Keratinocyte (primary cell): ENCODE measurements around the gene SACM1L. TPM values are rescaled to one million over a fixed set of nuclear protein-coding genes. Genes with fewer than 3 reads are reported as not detected.

Source experiments
- DNase-seq: peaks from one replicate; pipeline ENCODE4 v3.0.0-alpha.2; 2011; ENCODE audit warnings: low read depth, missing footprints, low spot score
- FAIRE-seq: peaks from 2 replicates; lab custom pipeline; 2011; peaks lifted over from hg19 to GRCh38; lab: Jason Lieb, UNC
- H2AFZ ChIP-seq: 2 replicates; pipeline ENCODE4 v1.6.0; 2012; ENCODE audit warnings: low read length, control low read depth, inconsistent platforms; ENCODE audit not compliant: control insufficient read depth
- H3K27ac ChIP-seq: 2 replicates; pipeline ENCODE4 v1.5.1; 2011; ENCODE audit warnings: low read length; ENCODE audit not compliant: control insufficient read depth, insufficient read depth
- H3K27me3 ChIP-seq: 3 replicates; pipeline ENCODE4 v1.6.0; 2011; ENCODE audit warnings: low read length; ENCODE audit not compliant: control insufficient read depth, insufficient read depth; ENCODE audit errors: extremely low read depth
- H3K36me3 ChIP-seq, 2 experiments: 2 replicates in 1 of 2; 3 replicates in 1 of 2; pipeline ENCODE4 v1.5.1; 2011; ENCODE audit warnings: low read length in 2 of 2, mild to moderate bottlenecking in 1 of 2; ENCODE audit not compliant: control insufficient read depth in 2 of 2, insufficient read depth in 2 of 2; ENCODE audit errors: extremely low read depth in 1 of 2
- H3K4me1 ChIP-seq: 3 replicates; pipeline ENCODE4 v1.5.1; 2011; ENCODE audit warnings: low read length; ENCODE audit not compliant: control insufficient read depth, insufficient read depth; ENCODE audit errors: extremely low read depth
- H3K4me2 ChIP-seq: 3 replicates; pipeline ENCODE4 v1.6.0; 2011; ENCODE audit warnings: low read depth, low read length; ENCODE audit not compliant: control insufficient read depth, insufficient read depth; ENCODE audit errors: extremely low read depth
- H3K4me3 ChIP-seq, 3 experiments: fragments of 200-600 bp in 1 of 3; sonication (generic) in 1 of 3; 2 replicates in 2 of 3; 3 replicates in 1 of 3; pipeline ENCODE4 v1.5.1; 2011 to 2016; ENCODE audit warnings: low read length in 3 of 3, mild to moderate bottlenecking in 3 of 3, control low read depth in 2 of 3, inconsistent platforms in 1 of 3, low read depth in 1 of 3, mixed read lengths in 1 of 3, mixed run types in 1 of 3, moderate library complexity in 1 of 3; ENCODE audit not compliant: control insufficient read depth in 2 of 3, insufficient read depth in 2 of 3; ENCODE audit errors: extremely low read depth in 1 of 3
- H3K79me2 ChIP-seq: 2 replicates; pipeline ENCODE4 v1.6.0; 2012; ENCODE audit warnings: low read length; ENCODE audit not compliant: control insufficient read depth, insufficient read depth
- H3K9ac ChIP-seq: 3 replicates; pipeline ENCODE4 v1.6.0; 2011; ENCODE audit warnings: low read length; ENCODE audit not compliant: control insufficient read depth, insufficient read depth; ENCODE audit errors: extremely low read depth
- H3K9me1 ChIP-seq: 3 replicates; pipeline ENCODE4 v1.6.0; 2011; ENCODE audit warnings: low read length; ENCODE audit not compliant: control insufficient read depth, insufficient read depth; ENCODE audit errors: extremely low read depth
- H3K9me3 ChIP-seq: 2 replicates; pipeline ENCODE4 v1.5.1; 2012; ENCODE audit warnings: low read depth, low read length; ENCODE audit not compliant: control insufficient read depth
- H4K20me1 ChIP-seq: 3 replicates; pipeline ENCODE4 v1.6.0; 2011; ENCODE audit warnings: low read length; ENCODE audit not compliant: control insufficient read depth, insufficient read depth; ENCODE audit errors: extremely low read depth
- EZH2 ChIP-seq: IDR thresholded peaks from one replicate; pipeline ENCODE4 v1.6.1; 2012; ENCODE audit warnings: inconsistent platforms, mild to moderate bottlenecking, low read length, moderate library complexity
- dilution Hi-C: fragments of 300-500 bp; cut with MboI; formaldehyde crosslinking; loops from one replicate; pipeline ENCODE4 v1.7.0; 2020; ENCODE audit warnings: low sequenced_read_pairs; ENCODE audit not compliant: extremely low pct_ligation_motif_present
- polyA plus RNA-seq, 5 experiments: library from polyadenylated mRNA; depleted of rRNA in 3 of 5; stranded (reverse) in 3 of 5; stranded (forward) in 1 of 5; unstranded in 1 of 5; fragments of >200 nt; gene quantifications; 1 replicate in 1 of 5; 2 replicates in 3 of 5; 3 replicates in 1 of 5; pipeline versions ENCODE4 v1.2.1 to v1.2.3, GENCODE V29; 2011 to 2012; ENCODE audit warnings: missing spikeins in 2 of 5, low read depth in 1 of 5, low replicate concordance in 1 of 5
- TF ChIP-seq, protein P1 (sequence below), 3 experiments: IDR thresholded peaks in 1 of 3; conservative IDR thresholded peaks in 1 of 3; optimal IDR thresholded peaks in 1 of 3; 2 replicates in 2 of 3; 3 replicates in 1 of 3; pipeline versions ENCODE3 to v1.5.1; 2011; ENCODE audit warnings: low read length in 3 of 3, mild to moderate bottlenecking in 3 of 3, moderate library complexity in 2 of 3, control low read depth in 1 of 3, inconsistent platforms in 1 of 3; ENCODE audit not compliant: insufficient read depth in 2 of 3; ENCODE audit errors: extremely low read depth in 1 of 3

Gene SACM1L
- polyA plus RNA-seq, 1 donor (not counting 4 experiments of a cell fraction or from before 2014, with no cell fraction given): 44.3 TPM

DNA sequence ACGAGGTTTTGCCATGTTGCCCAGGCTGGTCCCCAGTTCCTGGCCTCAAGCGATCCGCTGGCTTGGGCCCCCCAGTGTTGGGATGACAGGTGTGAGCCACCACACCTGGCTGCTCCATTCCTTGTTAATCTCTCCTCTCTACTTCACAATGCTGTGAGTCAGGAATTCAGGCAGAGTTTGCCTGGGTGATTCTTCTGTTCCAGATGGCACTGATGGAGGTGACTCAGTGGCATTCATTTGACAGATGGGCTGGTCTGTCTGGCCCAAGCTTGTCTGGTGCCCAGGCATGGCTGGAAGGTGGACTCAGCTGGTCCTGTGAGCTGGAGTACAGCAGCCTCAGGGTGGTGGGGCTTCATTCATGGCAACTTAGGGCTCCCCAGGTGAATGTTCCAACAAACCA is 63.9 kb downstream of the SACM1L start:
- no peaks in the 10 kb centered on the region for H3K27me3 ChIP-seq
- H3K4me3 ChIP-seq: no peak overlapping the region
- H3K9ac ChIP-seq: no peak overlapping the region
- no peaks in the 10 kb centered on the region for H3K9me1 ChIP-seq
- H3K4me2 ChIP-seq: no peak overlapping the region
- H3K36me3 ChIP-seq: no peaks in the 10 kb centered on the region
- H3K9me3 ChIP-seq: no peaks in the 10 kb centered on the region
- dilution Hi-C loops: no loop called here
- no peak for FAIRE-seq
- H2AFZ ChIP-seq: no peak overlapping the region
- peaks cover 2% of the 10 kb centered on the region for H3K4me1 ChIP-seq
- peak; percentile 5 for DNase-seq
- H4K20me1 ChIP-seq: no peaks in the 10 kb centered on the region
- H3K79me2 ChIP-seq: no peaks in the 10 kb centered on the region
- H3K27ac ChIP-seq: no peak overlapping the region
- TF ChIP-seq, protein P1, sequence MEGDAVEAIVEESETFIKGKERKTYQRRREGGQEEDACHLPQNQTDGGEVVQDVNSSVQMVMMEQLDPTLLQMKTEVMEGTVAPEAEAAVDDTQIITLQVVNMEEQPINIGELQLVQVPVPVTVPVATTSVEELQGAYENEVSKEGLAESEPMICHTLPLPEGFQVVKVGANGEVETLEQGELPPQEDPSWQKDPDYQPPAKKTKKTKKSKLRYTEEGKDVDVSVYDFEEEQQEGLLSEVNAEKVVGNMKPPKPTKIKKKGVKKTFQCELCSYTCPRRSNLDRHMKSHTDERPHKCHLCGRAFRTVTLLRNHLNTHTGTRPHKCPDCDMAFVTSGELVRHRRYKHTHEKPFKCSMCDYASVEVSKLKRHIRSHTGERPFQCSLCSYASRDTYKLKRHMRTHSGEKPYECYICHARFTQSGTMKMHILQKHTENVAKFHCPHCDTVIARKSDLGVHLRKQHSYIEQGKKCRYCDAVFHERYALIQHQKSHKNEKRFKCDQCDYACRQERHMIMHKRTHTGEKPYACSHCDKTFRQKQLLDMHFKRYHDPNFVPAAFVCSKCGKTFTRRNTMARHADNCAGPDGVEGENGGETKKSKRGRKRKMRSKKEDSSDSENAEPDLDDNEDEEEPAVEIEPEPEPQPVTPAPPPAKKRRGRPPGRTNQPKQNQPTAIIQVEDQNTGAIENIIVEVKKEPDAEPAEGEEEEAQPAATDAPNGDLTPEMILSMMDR (optimal IDR thresholded peaks at IDR 0.05 in 1 of 3, IDR thresholded peaks at IDR 0.05 in 1 of 3, conservative IDR thresholded peaks at IDR 0.05 in 1 of 3; ENCODE audit: extremely low read depth in 1 of 3, insufficient read depth in 2 of 3, low read length in 3 of 3): no peak
- no peak for TF ChIP-seq EZH2

- H3K9me3 ChIP-seq: no peaks in the 10 kb centered on the region
- no peak overlapping the region for H3K4me2 ChIP-seq
- TF ChIP-seq, protein P1 (optimal IDR thresholded peaks at IDR 0.05 in 1 of 3, IDR thresholded peaks at IDR 0.05 in 1 of 3, conservative IDR thresholded peaks at IDR 0.05 in 1 of 3; ENCODE audit: extremely low read depth in 1 of 3, insufficient read depth in 2 of 3, low read length in 3 of 3): no peak
- TF ChIP-seq EZH2: no peak
- no peaks in the 10 kb centered on the region for H3K36me3 ChIP-seq
- H3K9me1 ChIP-seq: no peaks in the 10 kb centered on the region
- DNase-seq (no peak), FAIRE-seq (no peak)
- H4K20me1 ChIP-seq: no peaks in the 10 kb centered on the region
- dilution Hi-C loops: no loop called here
- no peaks in the 10 kb centered on the region for H3K79me2 ChIP-seq
- H3K4me3 ChIP-seq: no peak overlapping the region
- H3K27me3 ChIP-seq: no peaks in the 10 kb centered on the region
- H3K9ac ChIP-seq: no peak overlapping the region
- no peak overlapping the region for H2AFZ ChIP-seq
- H3K27ac ChIP-seq: no peak overlapping the region
- no peaks in the 10 kb centered on the region for H3K4me1 ChIP-seq
These were observed 65.3 kb downstream of the SACM1L start for GRCh38 chr3:45754461-45754860.
